CD4-positive, alpha-beta T cell (primary cell): ENCODE data around the gene LRRTM4. TPM values are rescaled to one million over a fixed set of nuclear protein-coding genes. Genes with fewer than 3 reads are reported as not detected.

Experiments used
- ATAC-seq: fragments of 200-7000 bp; cut with Tn5 transposase; one replicate; pipeline ENCODE4 v1.10.0; 2022; ENCODE audit warnings: mild to moderate bottlenecking; ENCODE audit not compliant: poor library complexity
- CTCF ChIA-PET: fragments of 350-600 bp; sonication (Branson Sonifier 250); formaldehyde crosslinking; loops from one replicate; lab custom pipeline; 2021; ENCODE audit warnings: antibody characterized with exemption, inconsistent platforms; lab: Charles Lee
- POLR2A ChIA-PET: fragments of 350-600 bp; sonication (Branson Sonifier 250); formaldehyde crosslinking; loops from one replicate; lab custom pipeline; 2021; ENCODE audit warnings: antibody characterized with exemption, inconsistent platforms; lab: Charles Lee
- DNase-seq, 14 experiments: peaks; one replicate each; pipeline ENCODE4 v3.0.0-alpha.2; 2013 to 2020; ENCODE audit warnings: mixed read lengths in 2 of 14
- H3K27ac ChIP-seq, 2 donors: one replicate each; pipeline versions ENCODE4 v1.5.1 to v1.7.0; 2013; ENCODE audit warnings: low read length in 2 of 2, low read depth in 1 of 2, mild to moderate bottlenecking in 1 of 2
- H3K27me3 ChIP-seq, 2 experiments: 1 replicate in 1 of 2; 2 replicates in 1 of 2; pipeline versions ENCODE4 v1.6.1 to v1.7.0; 2013; ENCODE audit warnings: low read length in 2 of 2, control low read depth in 1 of 2, mild to moderate bottlenecking in 1 of 2, moderate library complexity in 1 of 2; ENCODE audit not compliant: insufficient read depth in 2 of 2, control insufficient read depth in 1 of 2
- H3K36me3 ChIP-seq: one replicate; pipeline ENCODE4 v1.6.1; 2013; ENCODE audit warnings: low read length, control low read depth; ENCODE audit not compliant: insufficient read depth
- H3K4me1 ChIP-seq: one replicate; pipeline ENCODE4 v1.6.1; 2013; ENCODE audit warnings: low read length, control low read depth; ENCODE audit not compliant: insufficient read depth
- H3K4me3 ChIP-seq: one replicate; pipeline ENCODE4 v1.5.1; 2013; ENCODE audit warnings: mild to moderate bottlenecking, low read length, moderate library complexity
- H3K9me3 ChIP-seq, 2 experiments: 1 replicate in 1 of 2; 2 replicates in 1 of 2; pipeline versions ENCODE4 v1.6.1 to v1.7.0; 2013; ENCODE audit warnings: low read length in 2 of 2, mild to moderate bottlenecking in 2 of 2, control low read depth in 1 of 2, moderate library complexity in 1 of 2; ENCODE audit not compliant: control insufficient read depth in 1 of 2, insufficient read depth in 1 of 2
- H3K27ac Mint-ChIP-seq: one replicate; pipeline ENCODE4 v1.8.0; 2020; ENCODE audit warnings: mixed read lengths
- H3K27me3 Mint-ChIP-seq: one replicate; pipeline ENCODE4 v1.8.0; 2021; ENCODE audit warnings: mixed read lengths
- H3K36me3 Mint-ChIP-seq: one replicate; pipeline ENCODE4 v1.8.0; 2021; ENCODE audit warnings: low read depth, mixed read lengths
- H3K4me1 Mint-ChIP-seq: one replicate; pipeline ENCODE4 v1.8.0; 2021; ENCODE audit warnings: low read depth, mixed read lengths
- H3K4me3 Mint-ChIP-seq: one replicate; pipeline ENCODE4 v1.8.0; 2020; ENCODE audit warnings: mild to moderate bottlenecking, mixed read lengths
- H3K9me3 Mint-ChIP-seq: one replicate; pipeline ENCODE4 v1.8.0; 2020; ENCODE audit warnings: mixed read lengths
- intact Hi-C, 2 experiments: fragments of 100-400 bp; cut with DNase I in 1 of 2; cut with micrococcal nuclease in 1 of 2; formaldehyde crosslinking; loops; one replicate each; pipeline versions ENCODE4 v1.15.1 to v1.9.0; 2023 to 2025; cut with DNase I, micrococcal nuclease
- total RNA-seq, 174 experiments: library from RNA in 2 of 174; stranded (reverse) in 2 of 174; gene quantifications; one replicate each; pipeline ENCODE4 v1.2.3 and lab custom pipeline; 2021 to 2026
- TF ChIP-seq, protein P1 (sequence below): fragments of 200-600 bp; IDR thresholded peaks from one replicate; pipeline ENCODE4 v1.8.0; 2022; ENCODE audit warnings: antibody characterized with exemption, mild to moderate bottlenecking

The LRRTM4 gene
- total RNA-seq, 2 experiments from 2014 or later, result not detected

DNA sequence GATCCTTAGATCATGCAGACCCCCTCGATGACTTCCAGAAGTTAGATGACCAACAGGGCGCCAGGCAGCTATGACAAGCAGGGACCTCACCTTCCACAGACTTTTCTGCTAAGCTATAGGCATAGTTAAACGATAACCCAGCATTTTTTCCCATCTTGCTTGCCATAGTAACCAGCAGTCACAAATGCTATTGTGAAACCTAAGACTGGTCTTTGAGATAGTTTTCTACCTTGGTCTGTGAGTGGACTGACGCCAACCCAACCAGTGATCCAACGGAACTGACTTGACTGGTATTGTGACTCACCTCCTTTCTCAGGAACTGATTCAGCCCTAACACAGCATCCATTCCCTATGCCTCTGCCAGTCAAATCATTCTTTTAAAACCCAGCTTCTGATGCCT, 361.2 kb downstream of the LRRTM4 start:
- Mint-ChIP-seq H3K36me3 (no peaks in the 10 kb centered on the region), H3K27me3 (no peaks in the 10 kb centered on the region), H3K27ac (no peak overlapping the region), H3K9me3 (peaks cover 6% of the 10 kb centered on the region), H3K4me1 (no peaks in the 10 kb centered on the region), H3K4me3 (no peak overlapping the region)
- TF ChIP-seq, protein P1, sequence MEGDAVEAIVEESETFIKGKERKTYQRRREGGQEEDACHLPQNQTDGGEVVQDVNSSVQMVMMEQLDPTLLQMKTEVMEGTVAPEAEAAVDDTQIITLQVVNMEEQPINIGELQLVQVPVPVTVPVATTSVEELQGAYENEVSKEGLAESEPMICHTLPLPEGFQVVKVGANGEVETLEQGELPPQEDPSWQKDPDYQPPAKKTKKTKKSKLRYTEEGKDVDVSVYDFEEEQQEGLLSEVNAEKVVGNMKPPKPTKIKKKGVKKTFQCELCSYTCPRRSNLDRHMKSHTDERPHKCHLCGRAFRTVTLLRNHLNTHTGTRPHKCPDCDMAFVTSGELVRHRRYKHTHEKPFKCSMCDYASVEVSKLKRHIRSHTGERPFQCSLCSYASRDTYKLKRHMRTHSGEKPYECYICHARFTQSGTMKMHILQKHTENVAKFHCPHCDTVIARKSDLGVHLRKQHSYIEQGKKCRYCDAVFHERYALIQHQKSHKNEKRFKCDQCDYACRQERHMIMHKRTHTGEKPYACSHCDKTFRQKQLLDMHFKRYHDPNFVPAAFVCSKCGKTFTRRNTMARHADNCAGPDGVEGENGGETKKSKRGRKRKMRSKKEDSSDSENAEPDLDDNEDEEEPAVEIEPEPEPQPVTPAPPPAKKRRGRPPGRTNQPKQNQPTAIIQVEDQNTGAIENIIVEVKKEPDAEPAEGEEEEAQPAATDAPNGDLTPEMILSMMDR, result no peak
- DNase-seq, result no peak
- CTCF ChIA-PET, result no interaction called here
- intact Hi-C loops, result no loop called here
- Histone ChIP-seq H3K27ac (no peak overlapping the region), H3K4me3 (no peak overlapping the region), H3K9me3 (peaks cover 0 to 6% of the 10 kb centered on the region in 2 experiments), H3K27me3 (no peaks in the 10 kb centered on the region), H3K4me1 (no peaks in the 10 kb centered on the region), H3K36me3 (no peaks in the 10 kb centered on the region)
- ATAC-seq, result no peak
- POLR2A ChIA-PET, result no interaction called here

DNA sequence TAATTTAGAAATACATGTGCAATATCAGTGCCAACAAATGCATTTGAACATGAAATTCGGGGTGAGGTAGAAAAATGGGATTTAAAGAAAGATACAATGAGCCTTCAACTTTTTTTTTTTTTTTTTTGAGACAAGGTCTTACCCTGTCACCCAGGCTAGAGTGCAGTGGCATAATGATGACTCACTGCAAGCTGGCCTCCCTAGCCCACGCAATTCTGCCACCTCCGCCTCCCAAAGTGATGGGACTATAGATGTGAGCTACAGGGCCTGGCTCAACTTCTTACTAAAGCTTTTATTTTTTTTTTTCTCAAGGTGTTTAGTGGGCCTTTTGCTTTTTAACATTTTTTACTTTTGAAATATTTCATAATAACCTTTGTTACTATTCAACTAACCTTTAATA, 365.6 kb downstream of the LRRTM4 start:
- TF ChIP-seq, protein P1, result no peak
- POLR2A ChIA-PET, result no interaction called here

DNA sequence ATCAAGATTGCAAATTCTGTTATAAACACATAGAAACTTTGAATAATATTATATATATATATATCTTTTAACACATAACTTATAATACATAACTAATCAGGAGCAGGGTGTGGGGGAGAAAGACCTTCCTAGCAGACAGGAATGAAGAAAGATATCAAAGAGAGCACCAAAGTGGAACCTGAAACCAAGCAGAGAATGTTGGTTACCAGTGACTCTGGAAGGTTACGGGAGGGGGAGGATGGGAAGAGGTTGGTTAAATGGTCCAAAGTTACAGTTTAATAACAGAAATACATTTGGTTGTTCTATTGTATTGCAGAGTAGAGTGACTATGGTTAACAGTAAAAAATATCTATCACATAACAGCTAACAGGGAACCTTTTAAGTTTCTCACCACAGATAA, 366.7 kb downstream of the LRRTM4 start:
- TF ChIP-seq, protein P1, result no peak
- DNase-seq (no peak), ATAC-seq (no peak)
- Mint-ChIP-seq H3K4me3 (no peak overlapping the region), H3K9me3 (peaks cover 9% of the 10 kb centered on the region), H3K27me3 (no peaks in the 10 kb centered on the region), H3K4me1 (no peaks in the 10 kb centered on the region), H3K27ac (no peak overlapping the region), H3K36me3 (no peaks in the 10 kb centered on the region)
- Histone ChIP-seq H3K27ac (no peak overlapping the region), H3K4me3 (no peak overlapping the region), H3K9me3 (peaks cover 0 to 4% of the 10 kb centered on the region in 2 experiments), H3K36me3 (no peaks in the 10 kb centered on the region), H3K4me1 (no peaks in the 10 kb centered on the region), H3K27me3 (no peaks in the 10 kb centered on the region)
- ChIA-PET POLR2A (no interaction called here), CTCF (no interaction called here)
- intact Hi-C loops, result no loop called here

More for the DNA sequence above, 365.6 kb downstream of the LRRTM4 start:
- H3K27ac ChIP-seq, result no peak overlapping the region
- Mint-ChIP-seq H3K4me3 (no peak overlapping the region), H3K27me3 (no peaks in the 10 kb centered on the region), H3K4me1 (no peaks in the 10 kb centered on the region), H3K27ac (no peak overlapping the region), H3K9me3 (peaks cover 10% of the 10 kb centered on the region), H3K36me3 (no peaks in the 10 kb centered on the region)
- H3K4me3 ChIP-seq, result no peak overlapping the region
- H3K36me3 ChIP-seq, result no peaks in the 10 kb centered on the region
- intact Hi-C loops, result no loop called here
- no peaks in the 10 kb centered on the region for H3K27me3 ChIP-seq
- CTCF ChIA-PET, result no interaction called here
- no peaks in the 10 kb centered on the region for H3K4me1 ChIP-seq
- DNase-seq (no peak), ATAC-seq (no peak)
- H3K9me3 ChIP-seq, result peaks cover 0 to 4% of the 10 kb centered on the region in 2 experiments
